PFSK-1 (cell line): ENCODE results near the gene MSH6.

Experiments
- FOXP2 ChIP-seq: optimal IDR thresholded peaks from 2 replicates; pipeline ENCODE3; 2011; ENCODE audit warnings: borderline replicate concordance, control low read depth, inconsistent platforms; ENCODE audit not compliant: insufficient read depth; ENCODE audit errors: extremely low read length, extremely low read depth
- POLR2AphosphoS5 ChIP-seq: IDR thresholded peaks from 2 replicates; pipeline ENCODE4 v1.6.1; 2012; ENCODE audit warnings: low read depth, mild to moderate bottlenecking, control low read depth, low read length, moderate library complexity
- REST ChIP-seq, 2 experiments: IDR thresholded peaks; 2 replicates each; pipeline versions ENCODE4 v1.6.1 to v1.8.0; 2011 to 2012; ENCODE audit warnings: low read depth in 2 of 2, low read length in 2 of 2, control low read depth in 1 of 2, inconsistent platforms in 1 of 2, mild to moderate bottlenecking in 1 of 2, moderate library complexity in 1 of 2; ENCODE audit not compliant: insufficient read depth in 1 of 2
- SIN3A ChIP-seq: IDR thresholded peaks from 2 replicates; pipeline ENCODE4 v1.6.1; 2012; ENCODE audit warnings: mild to moderate bottlenecking, low read length, moderate library complexity, borderline replicate concordance; ENCODE audit not compliant: insufficient read depth
- TAF1 ChIP-seq: IDR thresholded peaks from 2 replicates; pipeline ENCODE4 v1.6.1; 2012; ENCODE audit warnings: low read length, control low read depth, borderline replicate concordance; ENCODE audit not compliant: insufficient read depth

Gene MSH6

GRCh38 chr2:47803770-47804169, 20.8 kb downstream of the MSH6 start:
- TF ChIP-seq SIN3A (no peak), TAF1 (no peak), REST (IDR thresholded peaks at IDR 0.05; ENCODE audit: insufficient read depth in 1 of 2, low read depth in 2 of 2, low read length in 2 of 2) (no peak), FOXP2 (no peak), POLR2AphosphoS5 (no peak)

- TF ChIP-seq SIN3A (no peak), REST (IDR thresholded peaks at IDR 0.05; ENCODE audit: insufficient read depth in 1 of 2, low read depth in 2 of 2, low read length in 2 of 2) (no peak), FOXP2 (no peak), TAF1 (no peak), POLR2AphosphoS5 (no peak)
These were observed 22.9 kb downstream of the MSH6 start for GRCh38 chr2:47805850-47806249.

- no peak for TF ChIP-seq TAF1
- TF ChIP-seq SIN3A, result no peak
- TF ChIP-seq FOXP2, result no peak
- TF ChIP-seq REST (IDR thresholded peaks at IDR 0.05; ENCODE audit: insufficient read depth in 1 of 2, low read depth in 2 of 2, low read length in 2 of 2), result no peak
These were observed 25.7 kb downstream of the MSH6 start for GRCh38 chr2:47808614-47809013.

GRCh38 chr2:47809903-47810302, 27.0 kb downstream of the MSH6 start:
- TF ChIP-seq REST (IDR thresholded peaks at IDR 0.05; ENCODE audit: insufficient read depth in 1 of 2, low read depth in 2 of 2, low read length in 2 of 2) (no peak), FOXP2 (no peak), POLR2AphosphoS5 (no peak; the same call in 1 of the 2 replicates), SIN3A (no peak), TAF1 (no peak)

- TF ChIP-seq TAF1, result no peak
- TF ChIP-seq FOXP2, result no peak
- no peak for TF ChIP-seq REST (IDR thresholded peaks at IDR 0.05; ENCODE audit: insufficient read depth in 1 of 2, low read depth in 2 of 2, low read length in 2 of 2)
- no peak for TF ChIP-seq POLR2AphosphoS5
- no peak for TF ChIP-seq SIN3A
These were observed 27.9 kb downstream of the MSH6 start for GRCh38 chr2:47810850-47811249.
